Activated naive CD4-positive, alpha-beta T cell treated with anti-CD3 and anti-CD28 coated beads, Interleukin-2, amount 10 ng/mL, durations not matched to agents 7 days and 5 days (primary cell): Measurements from ENCODE around the gene CENPB.

Experiments used
- CTCF ChIA-PET: fragments of 350-600 bp; sonication (Branson Sonifier 250); formaldehyde crosslinking; loops from one replicate; lab custom pipeline; 2021; ENCODE audit warnings: antibody characterized with exemption; lab: Charles Lee
- DNase-seq: peaks from one replicate; pipeline ENCODE4 v3.0.0-alpha.2; 2020
- H3K27ac Mint-ChIP-seq: one replicate; pipeline ENCODE4 v1.8.0; 2021; ENCODE audit warnings: mild to moderate bottlenecking, moderate library complexity, mixed read lengths
- H3K27me3 Mint-ChIP-seq: one replicate; pipeline ENCODE4 v1.8.0; 2021; ENCODE audit warnings: mild to moderate bottlenecking, mixed read lengths
- H3K36me3 Mint-ChIP-seq: one replicate; pipeline ENCODE4 v1.8.0; 2021; ENCODE audit warnings: mixed read lengths
- H3K4me1 Mint-ChIP-seq: one replicate; pipeline ENCODE4 v1.8.0; 2021; ENCODE audit warnings: mixed read lengths
- H3K4me3 Mint-ChIP-seq: one replicate; pipeline ENCODE4 v1.8.0; 2021; ENCODE audit warnings: mild to moderate bottlenecking, moderate library complexity, mixed read lengths
- H3K9me3 Mint-ChIP-seq: one replicate; pipeline ENCODE4 v1.8.0; 2021; ENCODE audit warnings: mixed read lengths

CENPB gene

DNA sequence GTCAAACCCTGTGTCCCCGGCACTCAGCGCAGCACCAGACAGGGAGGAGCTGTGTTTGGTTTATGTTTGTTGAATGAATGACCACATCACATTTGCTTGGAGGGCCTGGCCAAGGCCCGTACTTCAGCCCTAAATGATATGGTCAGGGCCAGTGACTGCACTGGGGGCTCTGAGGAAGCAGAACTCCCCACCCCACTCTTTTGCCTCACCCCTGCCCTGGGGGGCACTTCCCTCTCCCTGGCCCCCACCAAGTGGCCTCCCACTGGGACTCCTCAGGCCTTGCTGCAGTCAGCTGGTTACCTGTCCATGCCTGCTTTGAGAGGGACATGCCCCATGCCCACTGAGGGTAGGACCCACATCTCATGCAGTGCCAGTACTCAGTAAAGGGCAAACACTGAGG is 21.9 kb downstream of the CENPB start:
- CTCF ChIA-PET: interaction anchor here (0.5 to 2.4 kb wide), 4 partner anchors 11 to 117 kb away, joined by 3 to 13 read pairs (median 4); no protein-coding TSS in a partner anchor
- H3K36me3 Mint-ChIP-seq: no peaks in the 10 kb centered on the region
- DNase-seq: no peak
- H3K4me3 Mint-ChIP-seq: no peak overlapping the region
- H3K4me1 Mint-ChIP-seq: peaks cover 30% of the 10 kb centered on the region
- peaks cover under 1% of the 10 kb centered on the region for H3K27me3 Mint-ChIP-seq
- H3K9me3 Mint-ChIP-seq: no peaks in the 10 kb centered on the region
- no peak overlapping the region for H3K27ac Mint-ChIP-seq

- Mint-ChIP-seq H3K36me3 (no peaks in the 10 kb centered on the region), H3K27me3 (no peaks in the 10 kb centered on the region), H3K4me1 (peaks cover 26% of the 10 kb centered on the region), H3K9me3 (no peaks in the 10 kb centered on the region), H3K4me3 (no peak overlapping the region), H3K27ac (no peak overlapping the region)
- CTCF ChIA-PET: interaction anchor here (0.7 to 1.5 kb wide), 3 partner anchors 9 to 91 kb away, joined by 3 to 5 read pairs (median 4); no protein-coding TSS in a partner anchor
- DNase-seq: no peak
These were observed 22.6 kb downstream of the CENPB start for GRCh38 chr20:3763671-3764601.

- Mint-ChIP-seq H3K36me3 (peaks cover 3% of the 10 kb centered on the region), H3K4me1 (peaks cover 6% of the 10 kb centered on the region), H3K27ac (no peak overlapping the region), H3K27me3 (no peaks in the 10 kb centered on the region), H3K4me3 (no peak overlapping the region), H3K9me3 (no peaks in the 10 kb centered on the region)
- no peak for DNase-seq
- CTCF ChIA-PET: interaction anchor here (1.3 kb wide), 1 partner anchor 50 kb away, joined by 3 read pairs; no protein-coding TSS in a partner anchor
These were observed 25.7 kb downstream of the CENPB start for GRCh38 chr20:3760655-3761348.

- no peak for DNase-seq
- Mint-ChIP-seq H3K27me3 (no peaks in the 10 kb centered on the region), H3K27ac (no peak overlapping the region), H3K4me3 (no peak overlapping the region), H3K9me3 (no peaks in the 10 kb centered on the region), H3K36me3 (peaks cover 3% of the 10 kb centered on the region), H3K4me1 (no peaks in the 10 kb centered on the region)
- CTCF ChIA-PET: interaction anchor here (1.2 to 1.3 kb wide), 2 partner anchors 10 to 49 kb away, joined by 3 read pairs; no protein-coding TSS in a partner anchor
These were observed 26.7 kb downstream of the CENPB start for GRCh38 chr20:3759884-3760283.

GRCh38 chr20:3759316-3759823 is 27.2 kb downstream of the CENPB start:
- Mint-ChIP-seq H3K9me3 (no peaks in the 10 kb centered on the region), H3K27me3 (no peaks in the 10 kb centered on the region), H3K36me3 (peaks cover 3% of the 10 kb centered on the region), H3K4me3 (no peak overlapping the region), H3K4me1 (no peaks in the 10 kb centered on the region), H3K27ac (no peak overlapping the region)
- no peak for DNase-seq
- CTCF ChIA-PET: interaction anchor here (1.0 to 1.2 kb wide), 4 partner anchors 8 to 12 kb away, joined by 3 read pairs; partner anchors contain the start of gene ADISSP

DNA sequence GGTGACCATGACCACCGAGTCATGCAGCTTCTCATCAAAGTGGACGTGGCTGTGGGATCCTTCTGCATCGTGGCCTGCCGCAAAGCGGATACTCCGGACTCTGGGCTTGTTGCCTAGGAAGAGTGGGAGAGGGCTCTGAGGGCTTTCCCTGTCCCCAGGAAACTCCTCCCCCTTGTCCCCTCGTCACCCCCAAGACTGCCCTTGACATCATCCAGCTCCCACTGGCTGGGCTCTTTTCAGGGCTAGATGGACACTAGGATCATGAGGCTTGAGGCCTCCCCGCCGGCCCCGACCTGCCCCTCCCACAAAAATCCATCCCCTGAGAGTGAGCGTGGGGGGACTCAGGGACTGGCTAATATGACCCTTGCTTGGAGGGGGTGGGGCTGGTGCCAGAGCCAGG is 28.0 kb downstream of the CENPB start:
- CTCF ChIA-PET: interaction anchor here (1.0 to 2.5 kb wide), 4 partner anchors 9 to 13 kb away, joined by 3 to 11 read pairs (median 3); partner anchors contain the start of gene ADISSP
- Mint-ChIP-seq H3K27me3 (no peaks in the 10 kb centered on the region), H3K36me3 (peaks cover 3% of the 10 kb centered on the region), H3K4me1 (no peaks in the 10 kb centered on the region), H3K4me3 (no peak overlapping the region), H3K27ac (no peak overlapping the region), H3K9me3 (no peaks in the 10 kb centered on the region)
- no peak for DNase-seq

DNA sequence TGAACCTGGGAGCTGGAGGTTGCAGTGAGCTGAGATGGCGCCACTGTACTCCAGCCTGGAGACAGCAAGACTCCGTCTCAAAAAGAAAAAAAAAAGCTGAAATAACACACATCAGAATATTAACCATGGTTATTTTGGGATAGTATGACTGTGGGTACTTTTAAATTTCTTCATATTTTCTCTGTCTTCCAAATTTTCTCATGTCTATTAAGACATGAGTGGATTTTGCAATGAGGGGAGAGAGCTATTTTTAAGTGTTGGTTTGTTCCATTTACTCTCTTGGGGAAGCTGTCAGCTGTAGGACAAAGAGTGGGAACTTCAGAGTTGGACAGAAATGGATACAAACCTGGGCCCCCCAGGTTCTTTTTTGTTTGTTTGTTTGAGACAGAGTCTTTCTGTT is 29.3 kb downstream of the CENPB start:
- no peaks in the 10 kb centered on the region for H3K9me3 Mint-ChIP-seq
- H3K4me1 Mint-ChIP-seq: peaks cover 9% of the 10 kb centered on the region
- DNase-seq: no peak
- no peaks in the 10 kb centered on the region for H3K27me3 Mint-ChIP-seq
- H3K4me3 Mint-ChIP-seq: no peak overlapping the region
- no peak overlapping the region for H3K27ac Mint-ChIP-seq
- H3K36me3 Mint-ChIP-seq: peaks cover 3% of the 10 kb centered on the region
- CTCF ChIA-PET: interaction anchor here (0.9 to 2.5 kb wide), 4 partner anchors 9 to 46 kb away, joined by 4 to 11 read pairs (median 4); partner anchors contain the start of gene SPEF1

- Mint-ChIP-seq H3K9me3 (no peaks in the 10 kb centered on the region), H3K36me3 (peaks cover 3% of the 10 kb centered on the region), H3K4me3 (no peak overlapping the region), H3K27ac (no peak overlapping the region), H3K4me1 (peaks cover 14% of the 10 kb centered on the region), H3K27me3 (no peaks in the 10 kb centered on the region)
- DNase-seq: no peak
- CTCF ChIA-PET: interaction anchor here (1.2 to 4.1 kb wide), 3 partner anchors 13 to 68 kb away, joined by 3 to 30 read pairs (median 4); partner anchors contain the start of genes ADISSP and AP5S1
These were observed 30.6 kb downstream of the CENPB start for GRCh38 chr20:3755814-3756480.

GRCh38 chr20:3755269-3755668 is 31.3 kb downstream of the CENPB start:
- Mint-ChIP-seq H3K4me1 (peaks cover 15% of the 10 kb centered on the region), H3K4me3 (no peak overlapping the region), H3K27ac (no peak overlapping the region), H3K27me3 (peaks cover 5% of the 10 kb centered on the region), H3K9me3 (no peaks in the 10 kb centered on the region), H3K36me3 (peaks cover 3% of the 10 kb centered on the region)
- no peak for DNase-seq
- CTCF ChIA-PET: interaction anchor here (0.5 to 4.1 kb wide), 4 partner anchors 13 to 70 kb away, joined by 3 to 30 read pairs (median 4); partner anchors contain the start of genes ADISSP and AP5S1

DNA sequence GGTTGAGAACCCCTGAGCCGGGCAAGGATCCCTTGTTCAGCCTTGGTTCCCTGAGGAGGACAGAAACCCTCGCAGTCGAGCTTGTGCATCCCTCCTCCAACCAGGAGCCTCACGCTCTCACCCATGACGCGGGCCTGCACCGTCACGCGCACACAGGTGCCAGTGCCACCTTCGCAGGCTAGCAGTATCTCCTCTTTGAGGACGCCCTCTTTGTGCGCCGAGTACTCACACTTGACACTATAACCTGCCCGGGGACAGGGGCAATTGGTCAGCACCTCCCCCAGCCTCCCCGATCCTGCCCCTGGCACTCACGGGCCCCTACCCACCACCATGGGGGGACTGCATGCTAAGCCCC is 32.3 kb downstream of the CENPB start:
- DNase-seq: no peak
- CTCF ChIA-PET: interaction anchor here (1.1 to 4.1 kb wide), 6 partner anchors 8 to 78 kb away, joined by 4 to 30 read pairs (median 6); partner anchors contain the start of genes ADISSP and CENPB
- Mint-ChIP-seq H3K36me3 (peaks cover 3% of the 10 kb centered on the region), H3K27ac (no peak overlapping the region), H3K4me3 (no peak overlapping the region), H3K4me1 (peaks cover 15% of the 10 kb centered on the region), H3K27me3 (peaks cover 9% of the 10 kb centered on the region), H3K9me3 (no peaks in the 10 kb centered on the region)

GRCh38 chr20:3753501-3754275 is 32.9 kb downstream of the CENPB start:
- Mint-ChIP-seq H3K9me3 (no peaks in the 10 kb centered on the region), H3K27ac (no peak overlapping the region), H3K4me1 (peaks cover 15% of the 10 kb centered on the region), H3K4me3 (no peak overlapping the region), H3K27me3 (peaks cover 13% of the 10 kb centered on the region), H3K36me3 (peaks cover 3% of the 10 kb centered on the region)
- DNase-seq: no peak
- CTCF ChIA-PET: interaction anchor here (0.9 to 4.1 kb wide), 13 partner anchors 9 to 77 kb away, joined by 3 to 30 read pairs (median 5); partner anchors contain the start of genes ADISSP, CENPB and SPEF1

DNA sequence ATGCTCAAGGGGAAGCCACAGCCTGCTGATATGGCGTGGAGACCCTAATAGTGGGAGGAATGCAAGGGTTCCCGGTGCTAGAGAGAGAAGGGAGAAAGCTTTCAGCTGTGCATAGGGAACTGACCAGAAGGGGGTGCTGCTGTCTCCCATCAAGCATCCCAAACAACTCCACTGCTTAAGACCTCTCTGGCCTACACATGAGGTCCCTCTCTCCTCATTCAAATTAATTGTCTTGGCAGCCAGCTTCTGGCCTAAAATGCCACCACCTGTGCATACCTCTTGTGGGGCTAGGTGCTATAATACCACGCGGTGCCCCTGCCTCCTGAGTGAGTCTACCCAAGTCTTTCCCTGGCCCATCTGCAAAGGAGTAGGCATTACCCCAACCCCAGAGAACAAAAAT is 33.4 kb downstream of the CENPB start:
- peaks cover 1% of the 10 kb centered on the region for H3K36me3 Mint-ChIP-seq
- H3K27me3 Mint-ChIP-seq: peaks cover 19% of the 10 kb centered on the region
- peaks cover 15% of the 10 kb centered on the region for H3K4me1 Mint-ChIP-seq
- no peak overlapping the region for H3K4me3 Mint-ChIP-seq
- H3K9me3 Mint-ChIP-seq: no peaks in the 10 kb centered on the region
- CTCF ChIA-PET: interaction anchor here (0.8 to 4.1 kb wide), 14 partner anchors 9 to 102 kb away, joined by 3 to 30 read pairs (median 4); partner anchors contain the start of genes ADISSP, CENPB and SPEF1
- peak; percentile 76 for DNase-seq
- H3K27ac Mint-ChIP-seq: no peak overlapping the region
